OCI-M1 (cell line): ENCODE results near the gene LUC7L3.
A peak's percentile ranks its signal among the peaks of the same experiment; 100 is the strongest.

ENCODE experiments used
- DNase-seq: peaks from one replicate; lab custom pipeline; 2025; lab: John Stamatoyannopoulos, UW

Gene LUC7L3

DNA sequence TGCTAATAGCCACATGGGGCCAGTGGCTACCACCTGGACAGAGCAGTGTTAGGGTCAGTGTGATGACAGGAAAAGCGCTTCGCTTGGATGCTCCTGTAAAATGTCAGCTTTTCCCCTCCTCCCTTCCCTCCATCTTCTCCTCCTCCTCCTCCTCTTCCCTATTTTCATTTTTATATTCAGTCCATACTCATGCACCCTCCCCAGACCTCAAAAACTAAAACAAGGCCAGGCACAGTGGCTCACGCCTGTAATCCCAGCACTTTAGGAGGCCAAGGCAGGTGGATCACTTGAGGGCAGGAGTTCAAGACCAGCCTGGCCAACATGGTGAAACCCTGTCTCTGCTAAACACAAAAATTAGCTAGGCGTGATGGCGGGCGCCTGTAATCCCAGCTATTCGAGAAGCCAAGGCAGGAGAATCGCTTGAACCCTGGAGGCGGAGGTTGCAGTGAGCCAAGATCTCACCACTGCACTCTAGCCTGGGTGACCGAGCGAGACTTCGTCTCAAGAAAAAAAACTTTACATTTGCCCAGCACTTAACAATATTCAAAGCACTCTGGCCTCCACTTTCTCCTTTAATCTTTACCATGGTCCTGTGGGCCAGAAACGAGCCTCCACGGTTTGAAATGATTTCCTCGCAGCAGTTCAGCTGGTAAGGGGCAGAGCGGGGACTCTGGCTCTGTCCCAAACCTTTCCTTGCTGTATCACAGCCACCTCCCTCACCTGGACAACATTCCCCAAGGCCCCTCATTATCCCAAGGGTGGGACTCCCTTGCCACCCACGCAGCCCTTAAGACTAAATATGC lies 33.5 kb upstream of the LUC7L3 start:
- DNase-seq, result no peak

DNA sequence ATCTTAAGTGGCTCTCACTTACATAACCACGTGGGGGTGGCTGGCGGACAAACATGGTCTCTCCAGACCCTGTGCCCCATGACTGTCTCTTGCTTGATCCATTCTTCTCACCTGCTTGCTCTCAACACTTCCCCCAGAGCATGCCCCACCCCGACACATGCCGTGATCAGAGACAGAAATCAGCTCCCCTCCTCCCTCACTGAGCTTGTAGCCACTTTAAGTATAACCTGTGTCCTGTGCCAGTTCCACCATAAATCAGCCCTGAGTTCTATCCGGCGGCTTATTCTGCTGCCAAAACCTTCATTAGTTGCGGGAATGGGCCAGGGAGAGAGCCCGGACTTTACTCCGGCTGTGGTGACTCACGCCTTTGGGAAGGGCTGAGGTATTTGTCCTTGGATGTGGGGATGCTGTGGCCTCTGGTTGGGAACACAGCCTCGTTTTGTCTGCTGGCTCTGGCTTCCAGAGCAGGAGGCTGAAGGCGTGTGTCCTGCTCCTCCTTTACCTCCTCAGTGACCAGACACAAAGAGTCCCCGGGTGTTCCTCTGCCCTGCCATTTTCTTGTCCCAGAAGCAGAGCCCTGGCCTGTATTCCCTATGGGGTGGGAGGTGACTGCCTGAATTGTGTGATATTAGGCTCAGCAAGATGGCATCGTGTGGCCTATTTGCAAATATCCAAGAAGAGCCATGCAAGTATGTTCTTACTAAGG lies 32.8 kb upstream of the LUC7L3 start:
- DNase-seq, result no peak

DNA sequence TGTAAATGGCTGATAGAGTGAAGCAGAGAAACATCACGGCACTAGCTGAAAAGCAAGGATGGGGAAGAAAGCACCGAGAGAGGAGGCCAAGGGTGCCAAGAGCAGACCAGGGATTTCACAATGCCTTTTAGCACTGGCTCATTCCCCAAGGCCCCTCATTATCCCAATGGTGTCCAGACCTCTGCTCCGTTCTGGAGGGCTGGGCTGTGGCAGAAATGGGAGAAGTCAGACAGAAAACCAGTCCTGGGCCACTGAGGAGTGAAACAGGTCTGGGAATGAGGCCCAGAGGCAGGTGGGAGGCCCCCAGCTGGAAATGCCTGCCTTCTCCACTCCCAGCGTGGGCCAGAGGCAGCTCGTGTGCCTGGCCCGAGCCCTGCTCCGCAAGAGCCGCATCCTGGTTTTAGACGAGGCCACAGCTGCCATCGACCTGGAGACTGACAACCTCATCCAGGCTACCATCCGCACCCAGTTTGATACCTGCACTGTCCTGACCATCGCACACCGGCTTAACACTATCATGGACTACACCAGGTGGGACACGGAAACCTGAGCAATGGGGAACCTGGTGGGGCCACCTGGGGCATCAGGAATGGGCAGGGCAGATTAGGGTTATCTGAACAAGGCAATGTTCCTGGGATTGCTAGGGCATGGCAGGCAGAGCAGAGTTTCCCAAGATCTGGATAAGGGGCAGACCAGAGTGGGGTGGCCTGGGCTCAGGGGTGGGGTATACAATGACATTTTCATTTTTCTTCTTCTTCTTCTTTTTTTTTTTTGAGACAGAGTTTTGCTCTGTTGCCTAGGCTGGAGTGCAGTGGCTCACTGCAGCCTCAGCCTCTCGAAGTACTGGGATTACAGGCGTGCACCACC lies 32.0 kb upstream of the LUC7L3 start:
- no peak for DNase-seq

DNA sequence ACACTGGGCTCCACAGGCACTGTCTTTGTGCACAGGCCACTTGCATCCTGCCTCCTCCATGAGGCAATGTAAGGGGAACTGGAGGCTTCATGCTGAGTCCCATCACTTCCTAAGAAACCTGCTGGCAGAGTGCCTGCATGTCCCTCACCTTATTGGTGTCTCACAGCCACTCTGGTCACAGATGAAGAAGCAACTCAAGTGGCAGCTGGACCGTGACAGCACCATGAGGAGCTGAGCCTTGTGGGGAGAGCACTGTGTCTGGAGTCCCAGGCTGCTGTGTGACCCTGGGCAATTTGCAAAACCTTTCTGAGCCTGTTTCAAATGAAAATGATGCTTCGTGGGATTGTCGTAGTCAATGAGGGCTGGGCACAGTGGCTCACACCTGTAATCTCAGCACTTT lies 31.2 kb upstream of the LUC7L3 start:
- no peak for DNase-seq

DNA sequence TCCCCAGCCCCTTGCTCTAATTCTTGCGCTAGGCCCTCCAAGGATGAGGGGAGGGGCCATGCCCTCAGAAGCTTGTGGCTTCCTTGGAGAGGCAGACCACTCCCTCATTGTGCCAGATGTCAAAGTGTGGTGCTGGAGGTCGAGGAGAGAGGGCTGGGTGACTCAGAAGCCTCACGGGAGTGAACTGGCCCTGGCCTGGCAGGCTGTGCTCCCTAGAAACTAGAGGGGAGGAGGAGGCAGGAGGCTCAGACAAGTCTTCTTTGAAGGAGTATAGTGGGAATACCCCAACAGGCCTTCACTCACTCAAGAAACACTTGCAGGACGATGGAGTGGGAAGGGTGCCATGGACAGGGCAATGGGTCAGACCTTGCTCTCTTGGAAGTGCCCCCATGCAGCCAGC lies 30.2 kb upstream of the LUC7L3 start:
- no peak for DNase-seq

DNA sequence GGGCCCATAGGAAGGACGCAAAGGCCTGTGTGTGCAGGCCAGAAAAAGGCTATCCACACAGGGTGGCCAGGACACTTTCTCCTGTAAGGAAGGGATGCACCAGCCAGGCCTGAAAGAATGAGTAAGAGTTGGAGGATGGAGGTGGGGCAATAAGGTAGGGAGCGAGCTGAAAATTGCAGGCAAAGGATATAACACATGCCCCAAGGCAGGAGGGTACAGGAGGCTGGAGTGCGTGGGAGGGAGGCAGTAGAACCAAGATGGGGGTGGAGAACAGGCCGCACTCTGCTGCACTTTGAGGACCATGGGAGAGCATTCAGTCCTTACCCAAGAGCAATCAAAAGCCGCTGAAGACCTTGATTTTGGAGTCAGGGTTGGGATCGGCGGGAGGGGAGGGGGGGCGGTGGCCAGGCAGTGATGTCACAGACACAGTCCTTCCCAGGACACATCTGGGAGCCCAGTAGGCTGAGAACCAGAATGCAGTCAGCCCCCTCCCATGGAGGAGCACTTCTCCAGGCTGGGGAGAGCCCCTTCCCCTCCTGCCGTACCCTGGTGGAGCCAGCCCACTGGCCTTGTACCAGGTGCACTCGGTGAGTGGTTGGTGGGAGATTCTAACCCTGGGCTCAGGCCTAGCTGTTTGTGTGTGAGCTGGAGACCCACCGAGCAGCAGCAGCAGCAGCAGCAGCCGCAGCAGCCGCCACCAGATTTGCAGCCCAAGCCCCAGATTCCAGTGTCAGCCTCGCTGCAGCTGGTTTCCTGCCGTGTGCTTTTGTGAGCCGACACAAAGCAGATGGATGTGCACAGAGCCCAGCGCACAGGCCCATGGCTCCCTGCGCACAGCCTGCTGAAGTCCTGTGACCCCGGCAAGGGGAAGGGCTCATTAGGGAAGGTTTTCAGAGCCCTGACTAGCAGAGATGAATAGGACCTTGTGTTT lies 29.2 kb upstream of the LUC7L3 start:
- no peak for DNase-seq

DNA sequence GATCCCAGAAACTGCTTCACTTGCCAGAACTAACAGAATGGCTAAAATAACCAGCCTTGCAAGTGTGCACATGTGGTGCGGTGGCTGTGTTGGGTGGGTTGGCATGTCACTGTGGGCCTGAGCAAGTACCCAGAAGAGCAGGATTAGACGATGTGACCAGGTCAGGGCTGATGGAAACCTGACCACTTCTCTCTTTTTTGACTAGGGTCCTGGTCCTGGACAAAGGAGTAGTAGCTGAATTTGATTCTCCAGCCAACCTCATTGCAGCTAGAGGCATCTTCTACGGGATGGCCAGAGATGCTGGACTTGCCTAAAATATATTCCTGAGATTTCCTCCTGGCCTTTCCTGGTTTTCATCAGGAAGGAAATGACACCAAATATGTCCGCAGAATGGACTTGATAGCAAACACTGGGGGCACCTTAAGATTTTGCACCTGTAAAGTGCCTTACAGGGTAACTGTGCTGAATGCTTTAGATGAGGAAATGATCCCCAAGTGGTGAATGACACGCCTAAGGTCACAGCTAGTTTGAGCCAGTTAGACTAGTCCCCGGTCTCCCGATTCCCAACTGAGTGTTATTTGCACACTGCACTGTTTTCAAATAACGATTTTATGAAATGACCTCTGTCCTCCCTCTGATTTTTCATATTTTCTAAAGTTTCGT lies 28.4 kb upstream of the LUC7L3 start:
- no peak for DNase-seq

DNA sequence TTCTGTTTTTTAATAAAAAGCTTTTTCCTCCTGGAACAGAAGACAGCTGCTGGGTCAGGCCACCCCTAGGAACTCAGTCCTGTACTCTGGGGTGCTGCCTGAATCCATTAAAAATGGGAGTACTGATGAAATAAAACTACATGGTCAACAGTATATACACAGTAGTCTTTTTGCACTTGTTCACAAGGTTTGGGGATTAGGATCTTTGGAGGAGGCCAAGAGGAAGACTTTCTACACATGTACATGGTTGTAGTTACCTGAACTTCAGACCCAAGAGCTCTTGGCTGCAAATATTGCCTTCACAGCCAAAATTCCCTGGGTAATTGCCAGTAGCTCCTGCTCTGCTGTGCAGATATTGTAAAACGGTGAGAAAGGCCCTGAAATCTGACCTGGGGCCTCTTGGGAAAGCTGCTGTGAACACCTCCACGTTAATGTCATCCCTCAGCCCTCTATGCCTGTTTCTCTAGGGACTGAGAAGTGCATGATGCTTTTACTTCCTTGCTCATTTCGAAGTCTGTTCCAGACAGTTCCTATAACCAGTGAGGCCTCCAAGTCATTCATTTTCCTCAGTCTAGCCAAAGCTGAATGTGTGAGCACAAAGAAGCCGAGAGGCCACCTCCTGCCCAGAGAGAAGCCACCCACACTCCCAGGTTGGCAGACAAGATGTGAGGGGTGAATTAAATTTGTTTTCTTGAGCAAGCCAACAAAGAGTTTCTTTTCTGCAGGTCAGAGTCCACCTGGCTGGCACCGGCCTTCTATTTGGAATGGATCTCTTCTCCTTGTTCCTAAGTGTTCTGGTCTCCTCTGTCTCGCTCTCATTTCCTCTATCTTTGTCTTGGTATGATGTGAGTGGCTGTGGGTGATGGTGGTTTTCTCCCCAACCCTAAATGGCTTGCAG lies 27.6 kb upstream of the LUC7L3 start:
- DNase-seq, result no peak

DNA sequence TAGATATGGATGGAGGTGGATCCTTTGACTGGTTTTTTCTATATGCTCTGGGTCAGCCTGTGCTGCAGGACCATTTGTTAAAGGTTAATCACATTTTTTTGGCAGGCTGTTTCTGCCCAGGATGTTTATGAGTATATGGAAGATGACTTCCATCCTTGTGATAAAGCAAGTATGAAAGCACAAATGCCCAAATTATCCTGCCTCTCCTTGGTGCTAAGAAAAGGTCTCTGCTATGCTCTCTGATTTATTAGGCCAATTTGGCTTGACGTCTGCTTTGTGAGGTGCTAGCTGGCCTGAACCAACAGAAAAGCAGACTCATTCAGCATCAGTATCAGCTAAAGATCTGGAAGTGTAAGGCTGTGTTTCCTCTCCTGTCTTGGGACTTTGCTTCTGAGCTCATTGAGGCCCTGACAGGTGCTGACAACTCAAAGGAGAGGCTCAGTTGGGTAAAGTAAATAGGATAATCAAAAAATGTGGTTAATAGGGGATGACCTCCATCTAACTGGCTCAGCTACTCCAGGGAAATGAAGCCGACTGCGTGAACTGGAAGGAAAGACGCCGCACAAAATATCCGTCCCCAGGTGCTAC lies 26.9 kb upstream of the LUC7L3 start:
- no peak for DNase-seq

DNA sequence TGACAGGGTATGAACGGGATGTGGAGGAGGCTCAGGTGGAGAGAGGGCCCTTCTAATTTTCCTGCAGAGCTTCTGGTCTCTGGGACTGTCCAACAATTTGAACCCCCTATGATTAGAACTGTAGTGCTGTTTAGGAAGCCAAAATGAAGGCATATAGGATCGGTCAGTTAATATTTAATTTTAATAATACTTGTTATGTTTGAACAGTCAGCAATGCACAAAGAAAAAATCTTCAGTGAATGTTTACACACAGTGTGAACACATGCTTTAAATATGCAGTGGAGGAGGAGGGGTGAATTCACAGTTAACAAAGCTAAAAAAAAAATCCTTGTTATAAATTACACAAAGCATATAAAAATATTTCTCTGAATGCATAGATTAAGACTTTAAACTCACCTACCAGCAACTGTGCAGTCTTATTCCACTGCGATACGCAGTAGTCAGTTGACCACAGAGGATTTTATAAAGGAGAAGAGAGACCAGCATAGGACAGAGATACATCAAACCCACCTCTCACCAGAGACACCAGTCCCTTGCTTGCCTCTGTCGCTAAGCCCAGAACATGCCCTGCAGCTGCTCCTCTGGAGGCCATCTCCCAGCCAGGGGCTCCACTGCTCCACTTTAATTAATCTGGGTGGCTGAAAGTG lies 26.2 kb upstream of the LUC7L3 start:
- no peak for DNase-seq

DNA sequence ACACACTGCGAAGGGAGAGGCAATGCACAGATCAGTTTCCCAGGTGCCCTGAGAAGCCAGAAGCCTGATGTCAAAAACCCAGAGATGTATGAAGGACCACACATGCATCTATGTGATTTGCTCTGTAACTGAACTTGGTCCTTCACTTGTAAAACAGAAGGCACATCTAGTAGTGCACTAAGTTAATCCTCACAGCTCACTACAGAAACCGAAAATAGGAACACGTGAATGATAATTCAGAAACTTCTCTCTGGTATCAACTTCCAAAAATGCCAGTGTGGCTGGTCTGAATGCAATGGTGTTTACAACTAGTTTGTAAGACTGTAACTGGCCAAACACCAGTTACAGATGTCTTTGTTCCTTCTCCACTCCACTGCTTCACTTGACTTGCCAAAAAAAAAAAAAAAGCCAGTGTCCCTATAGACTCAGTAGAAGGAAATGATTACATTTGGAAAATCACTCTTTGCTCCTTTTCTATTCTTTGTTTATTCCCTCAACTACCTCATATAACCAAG lies 23.0 kb upstream of the LUC7L3 start:
- no peak for DNase-seq

DNA sequence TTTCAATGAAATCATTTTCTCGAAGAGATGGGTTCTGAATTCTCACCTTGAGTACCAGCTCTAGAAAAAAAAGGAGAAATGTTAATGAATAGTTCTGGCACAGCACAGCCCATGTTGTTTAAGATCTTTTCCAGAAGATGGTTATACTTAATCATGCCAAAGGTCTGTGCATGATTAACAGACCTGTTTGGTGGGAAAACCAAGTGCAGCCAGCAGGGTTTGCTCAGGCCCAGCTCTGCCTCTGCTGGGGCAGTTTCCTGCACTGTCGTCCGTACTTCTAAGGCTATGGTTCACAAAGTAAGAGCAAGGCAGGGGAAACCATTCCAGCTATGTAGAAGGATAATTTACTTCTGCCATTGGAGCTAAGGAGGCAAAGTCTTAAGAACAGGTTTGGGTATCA lies 22.3 kb upstream of the LUC7L3 start:
- no peak for DNase-seq

DNA sequence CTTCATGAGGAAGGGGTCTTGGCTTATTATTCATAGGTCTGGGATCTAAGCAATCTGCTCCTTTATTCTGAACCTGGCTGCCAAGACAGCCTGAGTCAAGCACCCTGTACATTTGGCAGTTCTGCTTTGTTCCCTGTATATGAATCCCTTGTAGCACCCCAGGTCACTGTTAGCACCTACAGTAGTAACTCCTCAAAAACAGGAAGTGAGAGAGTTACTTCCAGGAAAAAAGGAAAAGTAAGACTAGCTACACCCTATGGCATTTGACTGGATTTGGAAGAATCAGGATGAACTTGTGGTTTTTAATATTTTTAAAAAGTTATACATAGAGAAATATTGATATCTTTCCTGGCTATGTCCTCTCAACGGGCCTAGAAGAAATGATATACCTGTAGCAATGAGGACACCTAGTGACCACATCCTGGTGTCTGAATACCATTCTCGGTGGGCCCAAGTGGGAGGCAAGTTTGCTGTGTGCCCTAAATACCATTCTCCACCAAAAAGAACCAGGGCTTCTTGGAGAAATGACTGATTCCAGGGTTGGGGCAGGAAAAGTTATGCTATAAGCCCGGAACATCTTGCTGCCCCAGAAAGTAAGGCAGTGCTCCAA lies 21.6 kb upstream of the LUC7L3 start:
- DNase-seq, result no peak

DNA sequence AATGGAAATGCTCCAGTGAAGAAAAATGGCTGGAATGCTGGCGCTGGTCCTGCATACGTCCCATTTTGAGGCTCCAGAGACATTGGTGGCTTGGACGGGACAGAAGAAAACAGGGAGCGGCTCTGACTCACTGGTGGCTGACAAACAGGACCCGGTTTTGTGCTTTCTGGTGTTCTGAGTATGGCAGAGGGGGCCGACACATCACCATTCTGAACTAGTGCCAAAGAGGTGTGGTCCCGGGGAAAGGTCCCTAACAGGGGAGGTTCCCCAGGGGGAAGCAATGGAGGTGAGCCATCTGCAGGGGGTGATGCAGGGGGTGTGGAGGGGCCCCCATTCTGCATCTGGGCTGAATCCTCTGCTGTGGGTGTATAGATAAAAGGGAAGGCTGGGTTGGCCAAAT lies 20.0 kb upstream of the LUC7L3 start:
- no peak for DNase-seq

DNA sequence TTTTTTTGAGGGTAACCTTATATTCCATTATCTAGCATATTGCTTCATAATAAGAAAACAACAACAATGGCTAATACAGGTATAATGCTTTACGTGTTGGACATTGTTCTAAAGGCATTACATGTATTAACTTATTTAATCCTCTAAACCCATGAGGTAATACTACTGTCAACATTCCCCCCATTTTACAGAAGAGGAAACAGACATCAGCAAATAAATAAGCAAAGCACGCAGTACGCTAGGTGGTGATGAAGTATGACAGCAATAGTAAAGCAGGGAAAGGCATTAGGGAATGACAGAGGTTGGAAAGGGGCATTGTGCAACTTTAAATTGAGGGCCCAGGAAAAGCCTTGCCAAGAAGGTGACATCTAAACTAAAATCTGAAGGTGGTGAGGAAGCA lies 16.2 kb upstream of the LUC7L3 start:
- no peak for DNase-seq

DNA sequence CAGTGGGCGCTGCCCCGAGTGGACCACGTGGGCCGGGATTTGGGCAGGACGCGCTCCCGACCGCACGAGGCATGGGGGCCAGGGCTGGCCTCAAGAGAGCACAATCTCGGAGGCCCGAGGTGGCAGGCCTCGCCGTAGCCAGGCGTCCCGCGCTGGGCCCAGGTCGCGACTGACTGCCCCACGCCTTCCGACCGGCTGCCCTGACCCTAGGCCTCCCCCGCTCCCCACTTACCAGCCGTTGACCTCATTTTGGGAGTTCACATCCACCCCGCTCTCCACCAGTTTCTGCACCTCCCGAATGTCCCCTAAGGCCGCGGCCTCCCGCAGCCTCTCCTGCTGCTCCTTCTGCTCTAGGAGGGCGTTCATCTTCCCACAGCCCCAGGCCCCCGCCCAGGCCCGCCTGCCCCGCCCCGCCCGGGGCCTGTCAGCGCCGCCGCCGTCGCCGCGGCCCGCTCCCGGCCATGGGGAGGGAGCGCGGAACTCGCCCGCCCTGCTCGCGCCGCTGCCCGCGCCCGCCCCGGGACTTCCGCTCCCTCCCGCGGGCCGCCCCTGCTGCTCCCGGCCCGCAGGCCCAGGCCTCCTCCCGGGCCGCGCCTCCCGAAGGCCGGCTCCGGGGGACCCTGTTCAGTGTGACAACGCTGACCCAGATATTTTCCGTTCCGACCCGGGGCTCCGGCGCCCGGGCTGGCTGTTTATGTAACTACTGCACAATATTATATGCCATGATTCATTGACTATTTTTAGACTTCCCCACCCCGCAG lies 11.9 kb upstream of the LUC7L3 start, which contains the start of gene ANKRD40:
ANKRD40 (minus strand) TSS at position 626 of the 761 bp plus-strand sequence; CDS start at position 366, 260 bp downstream.
- peak; percentile 96 for DNase-seq
